Measurements from ENCODE around the gene TSPAN5.

DNA sequence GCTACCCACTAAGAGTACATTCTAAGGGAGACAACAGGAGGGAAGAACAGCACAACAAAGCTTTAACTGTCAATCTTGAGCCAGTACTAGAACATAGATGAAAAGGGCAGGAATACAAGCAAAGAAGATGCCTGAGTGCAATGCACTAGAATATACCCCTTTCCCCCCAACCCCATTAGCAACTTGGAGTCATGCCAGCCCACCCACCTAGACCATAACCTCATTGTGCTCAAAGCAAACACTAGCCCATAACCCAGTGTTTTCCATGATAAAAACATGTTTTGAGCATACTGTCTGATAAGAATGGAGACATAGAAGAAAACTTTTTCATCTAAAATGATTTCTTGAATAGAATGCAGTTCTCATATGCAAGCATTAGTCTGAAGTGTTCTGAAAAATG is 214.0 kb downstream of the TSPAN5 start:
- TF ChIP-seq POLR2AphosphoS5 (IDR thresholded peaks at IDR 0.05; ENCODE audit: low read depth, low read length): no peak
- TF ChIP-seq, protein P1, sequence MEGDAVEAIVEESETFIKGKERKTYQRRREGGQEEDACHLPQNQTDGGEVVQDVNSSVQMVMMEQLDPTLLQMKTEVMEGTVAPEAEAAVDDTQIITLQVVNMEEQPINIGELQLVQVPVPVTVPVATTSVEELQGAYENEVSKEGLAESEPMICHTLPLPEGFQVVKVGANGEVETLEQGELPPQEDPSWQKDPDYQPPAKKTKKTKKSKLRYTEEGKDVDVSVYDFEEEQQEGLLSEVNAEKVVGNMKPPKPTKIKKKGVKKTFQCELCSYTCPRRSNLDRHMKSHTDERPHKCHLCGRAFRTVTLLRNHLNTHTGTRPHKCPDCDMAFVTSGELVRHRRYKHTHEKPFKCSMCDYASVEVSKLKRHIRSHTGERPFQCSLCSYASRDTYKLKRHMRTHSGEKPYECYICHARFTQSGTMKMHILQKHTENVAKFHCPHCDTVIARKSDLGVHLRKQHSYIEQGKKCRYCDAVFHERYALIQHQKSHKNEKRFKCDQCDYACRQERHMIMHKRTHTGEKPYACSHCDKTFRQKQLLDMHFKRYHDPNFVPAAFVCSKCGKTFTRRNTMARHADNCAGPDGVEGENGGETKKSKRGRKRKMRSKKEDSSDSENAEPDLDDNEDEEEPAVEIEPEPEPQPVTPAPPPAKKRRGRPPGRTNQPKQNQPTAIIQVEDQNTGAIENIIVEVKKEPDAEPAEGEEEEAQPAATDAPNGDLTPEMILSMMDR (IDR thresholded peaks at IDR 0.05): no peak
- TF ChIP-seq FOXJ3 (CRISPR knock-in tag; IDR thresholded peaks at IDR 0.05): no peak
- TF ChIP-seq TEAD4 (IDR thresholded peaks at IDR 0.05; ENCODE audit: borderline replicate concordance, insufficient read depth): no peak
- no peak for TF ChIP-seq RAD21 (IDR thresholded peaks at IDR 0.05; ENCODE audit: low read length)

Data from SK-N-SH (cell line).